ENCODE data around the gene COL6A3. TPM values are rescaled to one million over a fixed set of nuclear protein-coding genes. Genes with fewer than 3 reads are reported as not detected.

The COL6A3 gene
- total RNA-seq, 1 donor from 2014 or later = 28.7 TPM

GRCh38 chr2:237450108-237450507, 36.1 kb upstream of the COL6A3 start:
- Mint-ChIP-seq H3K4me3 (no peak overlapping the region), H3K4me1 (peaks cover 12% of the 10 kb centered on the region), H3K9me3 (peaks cover 8% of the 10 kb centered on the region), H3K36me3 (ENCODE audit: low read depth) (no peaks in the 10 kb centered on the region), H3K27me3 (no peaks in the 10 kb centered on the region), H3K27ac (no peak overlapping the region)
- no peak for DNase-seq
- intact Hi-C loops (cut with micrococcal nuclease) = no loop called here

- DNase-seq = no peak
- intact Hi-C loops (cut with micrococcal nuclease) = no loop called here
- Mint-ChIP-seq H3K4me1 (peaks cover 15% of the 10 kb centered on the region), H3K4me3 (no peak overlapping the region), H3K9me3 (peaks cover 6% of the 10 kb centered on the region), H3K27ac (no peak overlapping the region), H3K27me3 (no peaks in the 10 kb centered on the region), H3K36me3 (ENCODE audit: low read depth) (no peaks in the 10 kb centered on the region)
Observed at GRCh38 chr2:237449193-237449881, 35.4 kb upstream of the COL6A3 start.

- H3K4me3 Mint-ChIP-seq = no peak overlapping the region
- no peaks in the 10 kb centered on the region for H3K27me3 Mint-ChIP-seq
- intact Hi-C loops (cut with micrococcal nuclease) = no loop called here
- peaks cover 4% of the 10 kb centered on the region for H3K9me3 Mint-ChIP-seq
- H3K36me3 Mint-ChIP-seq (ENCODE audit: low read depth) = no peaks in the 10 kb centered on the region
- peaks cover 18% of the 10 kb centered on the region for H3K4me1 Mint-ChIP-seq
- H3K27ac Mint-ChIP-seq = no peak overlapping the region
- DNase-seq = no peak
Observed at GRCh38 chr2:237448626-237449025, 34.7 kb upstream of the COL6A3 start.

GRCh38 chr2:237448171-237448570, 34.2 kb upstream of the COL6A3 start:
- intact Hi-C loops (cut with micrococcal nuclease) = no loop called here
- H3K27me3 Mint-ChIP-seq = no peaks in the 10 kb centered on the region
- no peak overlapping the region for H3K4me3 Mint-ChIP-seq
- H3K36me3 Mint-ChIP-seq (ENCODE audit: low read depth) = no peaks in the 10 kb centered on the region
- peaks cover 18% of the 10 kb centered on the region for H3K4me1 Mint-ChIP-seq
- H3K27ac Mint-ChIP-seq = no peak overlapping the region
- DNase-seq = no peak
- H3K9me3 Mint-ChIP-seq = peaks cover 4% of the 10 kb centered on the region

GRCh38 chr2:237447496-237447895, 33.5 kb upstream of the COL6A3 start:
- intact Hi-C loops (cut with micrococcal nuclease) = no loop called here
- Mint-ChIP-seq H3K4me1 (peaks cover 18% of the 10 kb centered on the region), H3K36me3 (ENCODE audit: low read depth) (no peaks in the 10 kb centered on the region), H3K27ac (no peak overlapping the region), H3K4me3 (no peak overlapping the region), H3K27me3 (no peaks in the 10 kb centered on the region), H3K9me3 (peaks cover 4% of the 10 kb centered on the region)
- no peak for DNase-seq

GRCh38 chr2:237446338-237446665, 32.3 kb upstream of the COL6A3 start:
- intact Hi-C loops (cut with micrococcal nuclease) = no loop called here

GRCh38 chr2:237445611-237446337, 31.8 kb upstream of the COL6A3 start:
- intact Hi-C loops (cut with micrococcal nuclease) = no loop called here
- no peak for DNase-seq
- H3K4me3 Mint-ChIP-seq = no peak overlapping the region
- peaks cover 8% of the 10 kb centered on the region for H3K9me3 Mint-ChIP-seq
- H3K36me3 Mint-ChIP-seq (ENCODE audit: low read depth) = no peaks in the 10 kb centered on the region
- no peak overlapping the region for H3K27ac Mint-ChIP-seq
- H3K4me1 Mint-ChIP-seq = peaks cover 33% of the 10 kb centered on the region
- H3K27me3 Mint-ChIP-seq = no peaks in the 10 kb centered on the region

More at GRCh38 chr2:237446338-237446665, 32.3 kb upstream of the COL6A3 start:
- Mint-ChIP-seq H3K27me3 (no peaks in the 10 kb centered on the region), H3K36me3 (ENCODE audit: low read depth) (no peaks in the 10 kb centered on the region), H3K4me3 (no peak overlapping the region), H3K4me1 (peaks cover 29% of the 10 kb centered on the region), H3K27ac (no peak overlapping the region), H3K9me3 (peaks cover 8% of the 10 kb centered on the region)
- DNase-seq = no peak

- H3K36me3 Mint-ChIP-seq (ENCODE audit: low read depth) = peaks cover 3% of the 10 kb centered on the region
- peaks cover 8% of the 10 kb centered on the region for H3K9me3 Mint-ChIP-seq
- H3K4me1 Mint-ChIP-seq = peaks cover 37% of the 10 kb centered on the region
- H3K27ac Mint-ChIP-seq = peak overlapping the region; percentile 66
- no peak for DNase-seq
- intact Hi-C loops (cut with micrococcal nuclease) = no loop called here
- H3K4me3 Mint-ChIP-seq = no peak overlapping the region
- H3K27me3 Mint-ChIP-seq = no peaks in the 10 kb centered on the region
Observed at GRCh38 chr2:237444071-237444470, 30.1 kb upstream of the COL6A3 start.

- H3K4me1 Mint-ChIP-seq = peaks cover 52% of the 10 kb centered on the region
- DNase-seq = peak; percentile 72
- intact Hi-C loops (cut with micrococcal nuclease) = loop anchor here (1.0 to 2.0 kb wide), 2 partner anchors 13 to 17 kb away; no protein-coding TSS in a partner anchor
Observed at GRCh38 chr2:237441605-237442274, 27.8 kb upstream of the COL6A3 start.

GRCh38 chr2:237440819-237441281, 26.9 kb upstream of the COL6A3 start:
- peak; percentile 74 for DNase-seq
- Mint-ChIP-seq H3K27ac (peak overlapping the region; percentile 86), H3K27me3 (no peaks in the 10 kb centered on the region), H3K36me3 (ENCODE audit: low read depth) (peaks cover 6% of the 10 kb centered on the region), H3K4me3 (peak overlapping the region; percentile 49), H3K4me1 (peaks cover 58% of the 10 kb centered on the region), H3K9me3 (peaks cover 8% of the 10 kb centered on the region)
- intact Hi-C loops (cut with micrococcal nuclease) = loop anchor here (1.0 to 2.0 kb wide), 3 partner anchors 13 to 34 kb away; no protein-coding TSS in a partner anchor

More at GRCh38 chr2:237441605-237442274, 27.8 kb upstream of the COL6A3 start:
- peak overlapping the region; percentile 49 for H3K4me3 Mint-ChIP-seq
- peaks cover 8% of the 10 kb centered on the region for H3K9me3 Mint-ChIP-seq
- H3K27me3 Mint-ChIP-seq = no peaks in the 10 kb centered on the region
- peaks cover 6% of the 10 kb centered on the region for H3K36me3 Mint-ChIP-seq (ENCODE audit: low read depth)
- H3K27ac Mint-ChIP-seq = peak overlapping the region; percentile 86

GRCh38 chr2:237438080-237438940, 24.3 kb upstream of the COL6A3 start:
- Mint-ChIP-seq H3K9me3 (peaks cover 11% of the 10 kb centered on the region), H3K36me3 (ENCODE audit: low read depth) (peaks cover 9% of the 10 kb centered on the region), H3K27me3 (no peaks in the 10 kb centered on the region), H3K4me1 (peaks cover 71% of the 10 kb centered on the region), H3K4me3 (peak overlapping the region; percentile 28), H3K27ac (peak overlapping the region; percentile 78)
- intact Hi-C loops (cut with micrococcal nuclease) = loop anchor here (5.0 to 10.0 kb wide), 3 partner anchors 234 to 894 kb away; no protein-coding TSS in a partner anchor
- no peak for DNase-seq

GRCh38 chr2:237437566-237437965, 23.6 kb upstream of the COL6A3 start:
- H3K27ac Mint-ChIP-seq = peak overlapping the region; percentile 49
- intact Hi-C loops (cut with micrococcal nuclease) = loop anchor here (5.0 to 10.0 kb wide), 3 partner anchors 235 to 893 kb away; no protein-coding TSS in a partner anchor
- H3K4me3 Mint-ChIP-seq = no peak overlapping the region

More at GRCh38 chr2:237437566-237437965, 23.6 kb upstream of the COL6A3 start:
- peak; percentile 59 for DNase-seq
- Mint-ChIP-seq H3K9me3 (peaks cover 11% of the 10 kb centered on the region), H3K4me1 (peaks cover 78% of the 10 kb centered on the region), H3K36me3 (ENCODE audit: low read depth) (peaks cover 10% of the 10 kb centered on the region), H3K27me3 (no peaks in the 10 kb centered on the region)
